GM13977 (cell line): ENCODE results near the gene AMPD1.

ENCODE experiments used
- DNase-seq: peaks from one replicate; pipeline ENCODE4 v3.0.0; 2012; ENCODE audit warnings: low spot score
- in situ Hi-C: fragments of 300-500 bp; cut with MboI; formaldehyde crosslinking; loops from one replicate; pipeline ENCODE4 v1.12.0; 2022; ENCODE audit warnings: low sequenced_read_pairs, low pct_unique_long_range_greater_than_20kb, mixed read lengths, inconsistent platforms; ENCODE audit not compliant: unreplicated experiment
- TF ChIP-seq, protein P1 (sequence below): IDR thresholded peaks from 2 replicates; pipeline ENCODE4 v1.5.1; 2012; ENCODE audit warnings: mild to moderate bottlenecking, control low read depth; ENCODE audit not compliant: insufficient read depth; ENCODE audit errors: extremely low read depth, missing control alignments

AMPD1 gene

DNA sequence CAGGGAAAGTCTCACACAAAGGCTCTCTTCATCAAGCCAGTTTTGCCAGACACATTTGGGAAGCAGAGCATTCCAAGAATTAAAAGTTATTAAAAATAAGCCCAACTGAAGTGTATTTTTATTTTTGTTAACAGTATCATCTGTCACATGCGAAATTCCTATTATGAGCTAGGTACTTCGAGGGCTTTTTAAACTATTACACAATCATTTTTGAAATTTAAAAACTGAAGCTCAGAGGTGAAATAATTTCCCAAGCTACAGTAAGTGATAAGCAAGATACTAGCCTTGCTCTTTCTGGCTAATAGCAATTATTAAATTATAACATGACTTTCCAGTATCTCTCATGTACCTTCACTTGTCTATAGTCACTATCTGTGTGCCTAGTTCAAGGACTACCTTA is 33.2 kb upstream of the AMPD1 start:
- in situ Hi-C loops = no loop called here
- DNase-seq = no peak
- TF ChIP-seq, protein P1, sequence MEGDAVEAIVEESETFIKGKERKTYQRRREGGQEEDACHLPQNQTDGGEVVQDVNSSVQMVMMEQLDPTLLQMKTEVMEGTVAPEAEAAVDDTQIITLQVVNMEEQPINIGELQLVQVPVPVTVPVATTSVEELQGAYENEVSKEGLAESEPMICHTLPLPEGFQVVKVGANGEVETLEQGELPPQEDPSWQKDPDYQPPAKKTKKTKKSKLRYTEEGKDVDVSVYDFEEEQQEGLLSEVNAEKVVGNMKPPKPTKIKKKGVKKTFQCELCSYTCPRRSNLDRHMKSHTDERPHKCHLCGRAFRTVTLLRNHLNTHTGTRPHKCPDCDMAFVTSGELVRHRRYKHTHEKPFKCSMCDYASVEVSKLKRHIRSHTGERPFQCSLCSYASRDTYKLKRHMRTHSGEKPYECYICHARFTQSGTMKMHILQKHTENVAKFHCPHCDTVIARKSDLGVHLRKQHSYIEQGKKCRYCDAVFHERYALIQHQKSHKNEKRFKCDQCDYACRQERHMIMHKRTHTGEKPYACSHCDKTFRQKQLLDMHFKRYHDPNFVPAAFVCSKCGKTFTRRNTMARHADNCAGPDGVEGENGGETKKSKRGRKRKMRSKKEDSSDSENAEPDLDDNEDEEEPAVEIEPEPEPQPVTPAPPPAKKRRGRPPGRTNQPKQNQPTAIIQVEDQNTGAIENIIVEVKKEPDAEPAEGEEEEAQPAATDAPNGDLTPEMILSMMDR = no peak

DNA sequence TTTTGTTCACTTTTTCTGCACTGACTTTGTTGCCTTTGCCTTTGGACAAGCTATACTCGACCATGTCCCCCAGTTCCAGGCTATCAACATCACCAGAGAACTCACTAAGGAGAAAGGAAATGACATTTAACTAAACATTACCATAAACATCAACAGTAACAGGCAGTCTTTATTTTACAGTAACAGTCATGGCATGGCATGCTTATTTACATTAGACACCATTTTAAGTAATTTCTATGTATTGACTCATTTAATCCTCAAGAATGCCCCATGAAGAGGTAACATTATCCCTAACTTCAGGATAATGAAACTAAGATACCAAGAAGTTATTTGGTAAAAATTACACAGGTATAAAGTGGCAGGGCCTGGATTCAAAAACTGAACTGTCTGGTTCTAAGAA is 29.9 kb upstream of the AMPD1 start:
- TF ChIP-seq, protein P1 = no peak
- in situ Hi-C loops = no loop called here
- no peak for DNase-seq

DNA sequence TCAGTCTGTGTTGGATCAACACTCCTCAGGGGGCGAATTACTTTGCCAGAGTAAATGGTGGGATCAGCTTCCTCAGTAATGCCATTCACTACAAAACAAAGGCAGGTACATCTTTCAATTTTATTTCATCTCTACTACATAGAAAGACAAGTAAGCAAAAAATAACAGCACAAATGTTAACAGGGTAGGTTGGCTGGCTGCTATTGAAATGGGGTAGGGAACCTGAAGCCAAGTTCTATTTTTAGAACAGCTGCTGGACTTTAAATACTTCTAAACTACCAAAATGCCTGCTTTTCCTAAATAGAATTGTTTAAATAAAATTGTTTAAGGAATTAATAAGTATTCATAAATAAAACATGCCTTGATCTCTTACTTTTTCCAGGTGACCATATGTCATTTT is 28.6 kb upstream of the AMPD1 start:
- TF ChIP-seq, protein P1 = no peak
- DNase-seq = no peak
- in situ Hi-C loops = no loop called here

DNA sequence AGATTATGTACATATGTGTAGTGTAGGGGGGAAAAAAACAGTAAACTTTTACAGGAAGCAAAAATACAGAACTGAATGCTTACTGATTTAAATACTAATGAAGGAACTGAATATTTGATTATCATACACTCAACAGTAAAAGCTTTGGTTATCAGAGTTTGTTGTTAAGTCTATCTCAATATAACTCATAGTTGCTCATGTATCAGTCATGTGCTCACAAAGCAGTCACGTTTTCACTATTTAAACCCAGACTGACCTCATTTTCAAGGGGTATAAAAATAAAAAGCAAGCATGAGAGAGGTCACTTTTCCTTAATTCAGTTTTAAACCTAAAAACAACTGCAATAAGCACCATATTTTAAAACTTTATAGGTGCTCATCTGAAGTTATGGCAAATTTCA is 28.1 kb upstream of the AMPD1 start:
- DNase-seq = no peak
- TF ChIP-seq, protein P1 = no peak
- in situ Hi-C loops = no loop called here

DNA sequence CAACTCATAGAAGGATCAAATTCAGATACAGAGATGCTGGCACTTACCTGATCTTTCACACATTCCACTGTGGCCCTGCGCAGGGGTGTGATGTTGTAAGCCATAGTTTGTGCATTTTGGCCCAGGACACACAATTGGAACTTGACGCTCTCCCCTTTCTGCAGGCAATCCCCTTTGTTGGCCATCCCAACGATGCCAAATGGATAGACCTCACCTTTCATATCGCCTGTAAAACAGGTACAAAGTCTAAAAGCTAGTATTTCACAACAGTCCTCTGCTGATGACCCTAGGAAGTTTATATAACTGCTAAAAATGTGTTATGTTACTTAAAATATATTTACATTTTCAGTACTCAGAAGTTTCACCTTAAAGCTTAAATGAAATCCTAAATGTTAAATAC is 25.1 kb upstream of the AMPD1 start:
- no peak for DNase-seq
- TF ChIP-seq, protein P1 = no peak
- in situ Hi-C loops = no loop called here

DNA sequence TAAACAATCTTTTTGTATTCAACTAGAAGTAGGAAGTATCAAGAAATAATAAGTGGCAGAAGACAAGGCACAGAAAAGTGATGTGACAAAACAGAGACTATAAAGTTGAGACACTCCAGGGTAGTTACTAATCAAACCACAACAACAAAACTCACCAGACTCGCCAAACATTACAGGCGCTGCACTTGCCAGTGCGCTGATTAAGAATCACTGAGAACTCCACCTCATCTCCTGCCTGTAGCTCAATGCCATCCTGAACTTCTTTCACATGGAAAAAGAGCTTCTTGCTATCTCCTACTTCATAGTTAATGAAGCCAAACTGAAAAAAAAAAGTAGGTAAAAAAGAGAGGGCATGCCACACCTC is 24.1 kb upstream of the AMPD1 start:
- TF ChIP-seq, protein P1 = no peak
- DNase-seq = no peak
- in situ Hi-C loops = no loop called here
